ENCODE results near the gene NRDC.

The NRDC gene, protein sequence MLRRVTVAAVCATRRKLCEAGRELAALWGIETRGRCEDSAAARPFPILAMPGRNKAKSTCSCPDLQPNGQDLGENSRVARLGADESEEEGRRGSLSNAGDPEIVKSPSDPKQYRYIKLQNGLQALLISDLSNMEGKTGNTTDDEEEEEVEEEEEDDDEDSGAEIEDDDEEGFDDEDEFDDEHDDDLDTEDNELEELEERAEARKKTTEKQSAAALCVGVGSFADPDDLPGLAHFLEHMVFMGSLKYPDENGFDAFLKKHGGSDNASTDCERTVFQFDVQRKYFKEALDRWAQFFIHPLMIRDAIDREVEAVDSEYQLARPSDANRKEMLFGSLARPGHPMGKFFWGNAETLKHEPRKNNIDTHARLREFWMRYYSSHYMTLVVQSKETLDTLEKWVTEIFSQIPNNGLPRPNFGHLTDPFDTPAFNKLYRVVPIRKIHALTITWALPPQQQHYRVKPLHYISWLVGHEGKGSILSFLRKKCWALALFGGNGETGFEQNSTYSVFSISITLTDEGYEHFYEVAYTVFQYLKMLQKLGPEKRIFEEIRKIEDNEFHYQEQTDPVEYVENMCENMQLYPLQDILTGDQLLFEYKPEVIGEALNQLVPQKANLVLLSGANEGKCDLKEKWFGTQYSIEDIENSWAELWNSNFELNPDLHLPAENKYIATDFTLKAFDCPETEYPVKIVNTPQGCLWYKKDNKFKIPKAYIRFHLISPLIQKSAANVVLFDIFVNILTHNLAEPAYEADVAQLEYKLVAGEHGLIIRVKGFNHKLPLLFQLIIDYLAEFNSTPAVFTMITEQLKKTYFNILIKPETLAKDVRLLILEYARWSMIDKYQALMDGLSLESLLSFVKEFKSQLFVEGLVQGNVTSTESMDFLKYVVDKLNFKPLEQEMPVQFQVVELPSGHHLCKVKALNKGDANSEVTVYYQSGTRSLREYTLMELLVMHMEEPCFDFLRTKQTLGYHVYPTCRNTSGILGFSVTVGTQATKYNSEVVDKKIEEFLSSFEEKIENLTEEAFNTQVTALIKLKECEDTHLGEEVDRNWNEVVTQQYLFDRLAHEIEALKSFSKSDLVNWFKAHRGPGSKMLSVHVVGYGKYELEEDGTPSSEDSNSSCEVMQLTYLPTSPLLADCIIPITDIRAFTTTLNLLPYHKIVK

DNA sequence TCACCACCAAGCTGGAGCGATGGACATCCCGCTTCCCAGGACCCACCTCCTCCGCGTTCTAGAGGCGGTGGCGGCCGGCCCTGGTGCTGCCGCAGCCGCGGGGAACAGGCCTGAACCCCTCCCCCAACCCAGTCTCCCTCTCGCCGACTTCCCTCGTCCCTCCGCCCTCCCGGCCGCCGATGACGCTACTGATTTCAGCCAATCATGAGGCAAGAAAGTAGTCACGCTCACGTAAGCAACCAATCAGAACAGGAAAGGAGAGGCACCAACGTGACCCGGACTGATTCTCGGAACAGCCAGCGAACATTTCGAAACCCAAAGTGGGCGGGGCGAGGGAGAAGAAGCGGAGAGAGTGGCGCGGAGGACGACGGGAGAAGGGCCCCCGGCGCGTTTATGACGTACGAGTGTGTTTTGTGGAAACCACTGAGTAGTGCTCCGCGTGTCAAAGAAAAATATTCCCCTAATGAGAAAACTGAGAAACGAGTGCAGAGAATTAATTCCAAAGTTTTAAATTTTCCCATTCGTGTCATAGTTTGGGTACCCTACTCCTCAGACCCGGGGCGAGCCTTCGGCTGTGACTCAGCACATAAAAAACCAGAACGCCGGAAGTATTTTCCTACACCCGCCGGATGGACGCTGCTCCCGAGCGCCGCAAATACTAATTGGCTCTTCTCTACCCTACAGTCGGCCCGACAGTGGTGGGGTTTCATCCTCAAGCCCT is at the start of gene NRDC:
NRDC (minus strand) TSS at position 112 of the 721 bp plus-strand sequence. CDS start 112 bp downstream, outside the sequence.
- Histone ChIP-seq H3K27me3 (ENCODE audit: control insufficient read depth, insufficient read depth, low read length) (no peaks in the 10 kb centered on the region), H3K4me3 (ENCODE audit: low read depth, low read length) (peak within 1 kb of the TSS; percentile 99), H3K9ac (ENCODE audit: low read depth, low read length) (peak within 1 kb of the TSS; percentile 96), H3K9me3 (ENCODE audit: control insufficient read depth, insufficient read depth, low read length) (no peaks in the 10 kb centered on the region), H3K4me1 (ENCODE audit: control insufficient read depth, insufficient read depth, low read length) (no peaks in the 10 kb centered on the region), H3K36me3 (ENCODE audit: control insufficient read depth, insufficient read depth, low read length) (no peaks in the 10 kb centered on the region)

DNA sequence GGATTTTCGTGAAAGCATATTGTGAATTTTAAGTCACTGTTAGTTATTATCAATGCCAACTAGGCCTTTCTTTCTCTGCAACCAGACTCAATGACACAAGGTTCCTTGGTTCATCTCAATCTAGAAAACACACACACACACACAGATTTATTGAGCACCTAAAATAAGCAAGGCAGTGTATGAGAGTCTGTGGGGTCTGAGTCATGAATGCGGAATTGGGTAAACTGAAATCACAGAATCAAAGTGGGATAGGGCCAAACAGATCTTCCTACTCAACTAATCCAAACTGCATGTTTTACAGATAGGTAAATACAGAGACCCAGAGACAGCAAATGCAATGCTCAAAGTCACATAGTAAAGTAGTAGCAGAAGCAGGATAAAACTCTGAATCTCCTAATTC is 48.5 kb upstream of the NRDC start:
- no peaks in the 10 kb centered on the region for H3K4me1 ChIP-seq (ENCODE audit: control insufficient read depth, insufficient read depth, low read length)
- H3K36me3 ChIP-seq (ENCODE audit: control insufficient read depth, insufficient read depth, low read length), result peaks cover 10% of the 10 kb centered on the region
- no peak overlapping the region for H3K4me3 ChIP-seq (ENCODE audit: low read depth, low read length)
- H3K9ac ChIP-seq (ENCODE audit: low read depth, low read length), result no peak overlapping the region
- H3K27me3 ChIP-seq (ENCODE audit: control insufficient read depth, insufficient read depth, low read length), result no peaks in the 10 kb centered on the region
- H3K9me3 ChIP-seq (ENCODE audit: control insufficient read depth, insufficient read depth, low read length), result no peaks in the 10 kb centered on the region

DNA sequence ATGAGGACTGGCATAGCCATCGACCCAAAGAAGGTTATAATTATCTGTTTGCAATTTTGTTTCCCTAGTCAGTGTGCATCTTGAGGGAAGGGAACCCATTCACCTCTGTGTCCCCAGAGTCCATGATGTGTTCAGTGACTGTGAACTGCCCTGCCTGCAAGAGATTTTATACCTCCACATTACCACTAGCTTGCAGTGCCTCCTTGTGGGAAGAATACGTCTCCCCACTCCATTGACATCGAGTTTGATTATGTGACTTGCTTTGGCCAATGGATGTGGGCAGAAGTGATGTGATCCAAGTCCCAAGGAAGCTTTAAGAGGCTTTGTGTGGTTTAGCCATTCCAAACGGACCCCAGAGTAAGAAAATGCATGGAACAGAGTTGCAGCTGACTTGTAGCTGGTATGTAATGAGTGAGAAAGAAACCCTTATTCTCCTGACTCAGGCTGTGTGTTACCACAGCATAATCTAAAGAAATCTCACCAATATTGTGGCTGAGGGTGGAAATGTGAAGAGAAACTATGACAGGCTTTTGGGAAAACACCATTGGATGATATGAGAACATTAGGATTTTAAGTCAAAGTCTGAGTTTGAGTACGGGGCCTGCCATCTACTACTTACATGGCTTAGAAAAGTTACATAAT is 47.8 kb upstream of the NRDC start:
- Histone ChIP-seq H3K27me3 (ENCODE audit: control insufficient read depth, insufficient read depth, low read length) (no peaks in the 10 kb centered on the region), H3K4me3 (ENCODE audit: low read depth, low read length) (no peak overlapping the region), H3K9me3 (ENCODE audit: control insufficient read depth, insufficient read depth, low read length) (no peaks in the 10 kb centered on the region), H3K4me1 (ENCODE audit: control insufficient read depth, insufficient read depth, low read length) (no peaks in the 10 kb centered on the region), H3K9ac (ENCODE audit: low read depth, low read length) (no peak overlapping the region), H3K36me3 (ENCODE audit: control insufficient read depth, insufficient read depth, low read length) (peaks cover 6% of the 10 kb centered on the region)

DNA sequence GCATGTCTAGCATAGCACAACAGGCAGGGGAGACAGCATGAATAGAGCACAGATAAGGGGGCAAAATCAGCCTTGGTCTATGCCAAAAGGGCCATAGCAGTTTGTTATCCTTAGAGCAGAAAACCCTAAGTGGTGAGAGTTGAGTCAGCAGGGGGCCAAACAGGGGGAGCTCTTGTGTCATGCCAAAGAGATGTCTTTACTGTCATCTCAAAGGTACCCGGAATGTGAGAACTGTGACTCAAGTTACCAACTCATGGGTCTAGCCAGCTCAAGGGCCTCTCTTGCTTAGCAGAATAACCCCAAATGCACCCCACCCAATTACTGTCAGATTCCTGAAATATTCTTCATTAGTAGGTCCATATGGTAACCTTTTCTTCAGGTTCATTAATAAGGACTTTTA is 45.9 kb upstream of the NRDC start:
- Histone ChIP-seq H3K9me3 (ENCODE audit: control insufficient read depth, insufficient read depth, low read length) (no peaks in the 10 kb centered on the region), H3K4me3 (ENCODE audit: low read depth, low read length) (no peak overlapping the region), H3K9ac (ENCODE audit: low read depth, low read length) (no peak overlapping the region), H3K27me3 (ENCODE audit: control insufficient read depth, insufficient read depth, low read length) (no peaks in the 10 kb centered on the region), H3K4me1 (ENCODE audit: control insufficient read depth, insufficient read depth, low read length) (no peaks in the 10 kb centered on the region), H3K36me3 (ENCODE audit: control insufficient read depth, insufficient read depth, low read length) (peaks cover 12% of the 10 kb centered on the region)

DNA sequence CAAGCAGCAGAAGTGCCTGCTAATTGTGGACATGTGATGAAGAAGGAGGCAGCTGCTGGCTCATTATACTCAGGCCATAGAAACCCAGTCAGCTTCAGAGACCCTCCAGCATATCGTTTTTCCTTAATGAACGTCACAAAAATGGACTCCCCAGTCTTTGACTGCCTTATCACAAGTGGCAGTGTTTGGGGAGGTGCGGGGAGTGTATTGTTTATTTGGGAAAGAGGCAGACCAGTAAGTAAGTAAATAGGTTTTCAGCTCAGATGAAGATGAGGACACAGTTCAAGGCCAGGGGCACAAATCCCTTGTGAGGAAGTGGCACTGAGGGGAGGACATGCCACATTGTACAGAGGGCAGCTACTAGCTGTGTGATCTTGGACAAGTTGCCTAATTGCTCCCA is 43.5 kb upstream of the NRDC start:
- Histone ChIP-seq H3K4me1 (ENCODE audit: control insufficient read depth, insufficient read depth, low read length) (no peaks in the 10 kb centered on the region), H3K27me3 (ENCODE audit: control insufficient read depth, insufficient read depth, low read length) (no peaks in the 10 kb centered on the region), H3K9ac (ENCODE audit: low read depth, low read length) (no peak overlapping the region), H3K9me3 (ENCODE audit: control insufficient read depth, insufficient read depth, low read length) (no peaks in the 10 kb centered on the region), H3K36me3 (ENCODE audit: control insufficient read depth, insufficient read depth, low read length) (peaks cover 16% of the 10 kb centered on the region), H3K4me3 (ENCODE audit: low read depth, low read length) (no peak overlapping the region)

DNA sequence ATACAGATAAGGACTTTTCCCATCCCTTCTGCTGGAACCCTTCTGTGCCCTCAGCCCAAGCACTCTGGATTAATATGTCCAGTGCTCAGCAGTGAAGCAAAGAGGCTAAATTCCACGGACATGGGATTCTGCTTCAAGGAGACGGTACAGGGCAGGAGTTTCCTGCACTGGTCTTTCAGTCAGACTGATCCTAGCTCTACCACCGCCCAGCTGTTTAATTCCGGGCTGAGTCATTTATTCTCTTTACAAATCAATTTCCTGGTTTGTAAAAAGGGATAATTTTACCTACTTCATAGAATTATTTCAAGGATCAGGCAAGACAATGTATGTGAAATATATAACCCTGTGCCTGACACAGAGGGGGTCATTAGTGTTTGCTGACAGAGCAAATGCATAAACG is 41.6 kb upstream of the NRDC start:
- peaks cover 19% of the 10 kb centered on the region for H3K36me3 ChIP-seq (ENCODE audit: control insufficient read depth, insufficient read depth, low read length)

DNA sequence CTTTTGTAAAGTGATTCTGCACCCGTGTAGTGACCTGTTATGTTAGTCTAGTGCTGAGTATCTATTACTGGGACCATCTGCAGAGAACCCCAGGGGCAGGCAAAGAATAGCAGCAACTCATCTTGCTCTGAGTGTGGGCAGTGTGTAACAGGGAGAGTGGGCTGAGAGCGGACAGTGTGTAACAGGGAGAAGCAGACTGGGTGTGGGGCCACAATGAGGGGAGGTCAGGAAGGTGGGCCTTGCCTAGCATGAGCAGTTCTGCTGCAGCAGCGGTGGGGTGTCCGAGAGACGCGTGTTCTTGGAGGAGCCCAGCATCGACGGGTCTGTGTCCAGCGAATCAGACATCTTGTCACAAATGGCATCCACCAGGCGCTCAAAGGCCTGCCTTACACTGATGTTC is 41.2 kb upstream of the NRDC start:
- H3K4me1 ChIP-seq (ENCODE audit: control insufficient read depth, insufficient read depth, low read length), result no peaks in the 10 kb centered on the region
- no peaks in the 10 kb centered on the region for H3K27me3 ChIP-seq (ENCODE audit: control insufficient read depth, insufficient read depth, low read length)
- H3K9me3 ChIP-seq (ENCODE audit: control insufficient read depth, insufficient read depth, low read length), result no peaks in the 10 kb centered on the region
- H3K36me3 ChIP-seq (ENCODE audit: control insufficient read depth, insufficient read depth, low read length), result peaks cover 21% of the 10 kb centered on the region
- no peak overlapping the region for H3K9ac ChIP-seq (ENCODE audit: low read depth, low read length)
- no peak overlapping the region for H3K4me3 ChIP-seq (ENCODE audit: low read depth, low read length)

More for the DNA sequence above, 41.6 kb upstream of the NRDC start:
- no peaks in the 10 kb centered on the region for H3K27me3 ChIP-seq (ENCODE audit: control insufficient read depth, insufficient read depth, low read length)
- no peak overlapping the region for H3K9ac ChIP-seq (ENCODE audit: low read depth, low read length)
- H3K4me1 ChIP-seq (ENCODE audit: control insufficient read depth, insufficient read depth, low read length), result no peaks in the 10 kb centered on the region
- no peaks in the 10 kb centered on the region for H3K9me3 ChIP-seq (ENCODE audit: control insufficient read depth, insufficient read depth, low read length)
- H3K4me3 ChIP-seq (ENCODE audit: low read depth, low read length), result no peak overlapping the region

DNA sequence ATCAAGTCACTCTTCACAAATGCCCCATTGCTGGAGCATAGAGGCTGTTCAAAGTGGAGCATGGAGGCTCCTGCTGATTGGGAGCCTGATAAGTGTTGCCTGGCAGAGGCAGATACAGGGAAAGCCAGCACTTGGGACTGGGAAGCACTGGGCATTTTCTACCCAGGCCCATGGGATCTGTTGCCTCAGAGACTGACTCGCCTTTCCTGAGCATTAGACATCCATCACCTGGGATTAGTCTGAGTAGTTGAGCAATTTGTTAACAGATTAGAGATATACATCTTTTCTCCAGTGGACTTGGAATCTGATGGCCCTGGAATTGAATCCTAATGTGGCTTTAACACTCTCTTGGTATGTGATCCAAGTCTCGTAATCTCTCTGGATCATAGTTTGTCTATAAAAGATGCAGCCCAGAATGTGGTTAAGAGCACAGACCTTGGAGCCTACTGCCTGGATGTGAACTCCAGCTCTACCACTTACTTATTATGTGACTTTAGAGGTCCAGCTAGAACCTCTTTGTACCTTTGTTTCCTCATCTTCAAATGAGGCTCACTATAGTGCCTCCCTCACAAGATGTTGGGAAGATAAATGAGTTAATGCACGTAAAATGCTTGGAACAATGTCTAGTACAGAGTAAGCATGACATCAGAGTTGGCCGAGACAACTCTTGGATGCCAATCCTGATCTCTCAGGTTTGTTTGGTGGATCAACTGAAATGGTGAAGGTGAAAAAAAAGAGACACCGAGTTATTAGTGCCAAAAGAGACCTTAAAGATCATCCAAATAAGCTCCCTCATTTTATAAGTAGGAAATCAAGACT is 38.3 kb upstream of the NRDC start:
- Histone ChIP-seq H3K36me3 (ENCODE audit: control insufficient read depth, insufficient read depth, low read length) (peaks cover 16% of the 10 kb centered on the region), H3K9ac (ENCODE audit: low read depth, low read length) (no peak overlapping the region), H3K27me3 (ENCODE audit: control insufficient read depth, insufficient read depth, low read length) (no peaks in the 10 kb centered on the region), H3K4me1 (ENCODE audit: control insufficient read depth, insufficient read depth, low read length) (no peaks in the 10 kb centered on the region), H3K4me3 (ENCODE audit: low read depth, low read length) (no peak overlapping the region), H3K9me3 (ENCODE audit: control insufficient read depth, insufficient read depth, low read length) (no peaks in the 10 kb centered on the region)

DNA sequence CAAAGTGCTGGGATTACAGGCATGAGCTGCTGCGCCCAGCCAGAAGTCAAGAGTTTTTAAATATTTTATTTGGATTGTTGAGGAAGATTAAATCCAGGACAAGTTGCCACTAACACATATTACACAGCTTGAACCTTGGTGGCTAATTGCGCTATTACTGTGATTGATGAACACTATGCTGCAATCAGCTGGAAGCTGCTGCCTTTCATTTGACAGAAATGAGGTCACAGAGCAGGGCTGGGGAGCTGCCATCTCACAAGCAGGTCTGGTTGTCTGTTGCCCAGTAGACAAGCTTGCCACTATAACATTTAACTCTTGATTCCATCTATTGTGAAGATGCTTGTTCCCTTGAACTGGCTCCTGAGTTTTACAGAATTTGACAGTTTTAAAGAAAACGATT is 37.4 kb upstream of the NRDC start:
- no peak overlapping the region for H3K4me3 ChIP-seq (ENCODE audit: low read depth, low read length)
- H3K9me3 ChIP-seq (ENCODE audit: control insufficient read depth, insufficient read depth, low read length), result no peaks in the 10 kb centered on the region
- H3K36me3 ChIP-seq (ENCODE audit: control insufficient read depth, insufficient read depth, low read length), result peaks cover 16% of the 10 kb centered on the region
- H3K27me3 ChIP-seq (ENCODE audit: control insufficient read depth, insufficient read depth, low read length), result no peaks in the 10 kb centered on the region
- H3K4me1 ChIP-seq (ENCODE audit: control insufficient read depth, insufficient read depth, low read length), result no peaks in the 10 kb centered on the region
- no peak overlapping the region for H3K9ac ChIP-seq (ENCODE audit: low read depth, low read length)

DNA sequence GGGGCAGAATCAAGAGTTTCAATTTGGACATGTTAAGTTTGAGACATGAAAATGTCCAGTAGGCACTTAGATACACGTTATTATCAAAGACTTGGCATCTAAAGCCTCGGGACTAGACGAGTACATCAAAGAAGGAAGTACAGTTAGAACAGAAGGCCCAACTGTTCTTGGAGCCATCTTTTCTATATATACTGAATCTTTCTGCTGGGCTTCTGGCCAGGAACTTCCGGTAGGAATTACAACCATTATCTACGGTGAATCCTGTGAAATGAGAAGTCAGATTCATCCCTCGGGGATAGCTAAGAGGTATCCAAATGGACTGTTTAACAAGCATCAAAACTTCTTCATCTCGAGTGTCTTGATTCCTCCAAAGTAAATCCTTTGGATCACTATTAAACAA is 34.4 kb upstream of the NRDC start:
- Histone ChIP-seq H3K27me3 (ENCODE audit: control insufficient read depth, insufficient read depth, low read length) (no peaks in the 10 kb centered on the region), H3K9ac (ENCODE audit: low read depth, low read length) (no peak overlapping the region), H3K36me3 (ENCODE audit: control insufficient read depth, insufficient read depth, low read length) (peaks cover 6% of the 10 kb centered on the region), H3K4me3 (ENCODE audit: low read depth, low read length) (no peak overlapping the region), H3K4me1 (ENCODE audit: control insufficient read depth, insufficient read depth, low read length) (peaks cover 14% of the 10 kb centered on the region), H3K9me3 (ENCODE audit: control insufficient read depth, insufficient read depth, low read length) (no peaks in the 10 kb centered on the region)

All from iPS-15b (cell line).